AG04449 (cell line): Measurements from ENCODE around the gene SLITRK1.

Experiments used
- CTCF ChIA-PET: fragments of 350-600 bp; formaldehyde crosslinking; extraction: SDS; loops from one replicate; lab custom pipeline; 2021; ENCODE audit warnings: antibody characterized with exemption; lab: Yijun Ruan, JAX
- POLR2A ChIA-PET: fragments of 400-600, 350-600 bp; formaldehyde crosslinking; extraction: SDS; loops from one replicate; lab custom pipeline; 2020; ENCODE audit warnings: antibody characterized with exemption, inconsistent platforms; lab: Yijun Ruan, JAX
- DNase-seq: peaks from one replicate; pipeline ENCODE4 v3.0.0-alpha.2; 2010; ENCODE audit warnings: low read depth, low spot score
- H3K4me3 ChIP-seq: 2 replicates; pipeline ENCODE4 v1.5.1; 2011; ENCODE audit warnings: low read depth, mild to moderate bottlenecking, control low read depth, low read length
- CTCF ChIP-seq: IDR thresholded peaks from one replicate; pipeline ENCODE4 v1.5.1; 2011; ENCODE audit warnings: mild to moderate bottlenecking, moderate library complexity, low read length, control low read depth, inconsistent platforms; ENCODE audit not compliant: insufficient read depth; ENCODE audit errors: missing control alignments

The SLITRK1 gene

DNA sequence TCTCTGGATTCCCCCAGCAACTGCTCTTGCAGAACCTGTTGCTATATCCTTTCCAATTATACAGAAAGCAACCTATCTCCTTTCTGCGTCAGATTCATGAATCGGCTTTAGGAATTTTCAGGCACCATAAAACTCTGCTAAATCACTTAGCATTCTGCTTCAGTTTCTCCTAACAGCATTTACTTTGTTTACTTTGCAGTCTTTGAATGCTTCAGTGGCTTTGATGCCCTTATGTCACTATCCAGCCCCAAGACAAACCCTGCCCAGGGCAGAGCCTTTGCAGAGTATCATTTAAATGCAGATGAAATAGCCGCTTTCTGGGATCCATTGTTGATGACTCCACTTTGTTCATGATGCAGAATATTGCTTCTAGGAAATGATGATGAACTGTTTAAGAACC, 43.1 kb downstream of the SLITRK1 start:
- CTCF ChIA-PET, result no interaction called here
- no peak for TF ChIP-seq CTCF
- POLR2A ChIA-PET, result no interaction called here
- no peak for DNase-seq
- H3K4me3 ChIP-seq, result no peak overlapping the region

GRCh38 chr13:83831796-83832195, 50.5 kb downstream of the SLITRK1 start:
- POLR2A ChIA-PET, result no interaction called here
- no peak for DNase-seq
- H3K4me3 ChIP-seq, result no peak overlapping the region
- no peak for TF ChIP-seq CTCF
- CTCF ChIA-PET, result no interaction called here

DNA sequence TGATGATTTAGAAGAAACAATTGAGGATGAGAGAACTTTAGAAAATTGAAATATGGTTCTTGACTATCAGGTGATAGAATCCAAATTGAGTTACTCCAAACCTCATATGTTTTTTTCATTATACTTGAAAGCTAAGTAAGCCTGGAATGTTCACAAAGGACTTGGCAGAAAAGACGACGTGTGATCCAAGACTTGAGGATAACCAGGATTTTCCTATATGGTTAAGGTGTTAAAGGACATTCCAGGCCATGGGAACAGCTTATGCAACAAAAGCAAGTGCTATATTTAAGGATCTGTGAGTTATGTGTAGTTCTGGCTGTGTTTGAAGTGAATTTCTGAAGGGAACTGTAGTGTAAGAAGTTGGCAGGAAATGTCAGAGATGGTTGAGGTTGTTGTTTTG, 52.5 kb downstream of the SLITRK1 start:
- no peak for TF ChIP-seq CTCF
- no peak for DNase-seq
- CTCF ChIA-PET, result no interaction called here
- no peak overlapping the region for H3K4me3 ChIP-seq
- POLR2A ChIA-PET, result no interaction called here

DNA sequence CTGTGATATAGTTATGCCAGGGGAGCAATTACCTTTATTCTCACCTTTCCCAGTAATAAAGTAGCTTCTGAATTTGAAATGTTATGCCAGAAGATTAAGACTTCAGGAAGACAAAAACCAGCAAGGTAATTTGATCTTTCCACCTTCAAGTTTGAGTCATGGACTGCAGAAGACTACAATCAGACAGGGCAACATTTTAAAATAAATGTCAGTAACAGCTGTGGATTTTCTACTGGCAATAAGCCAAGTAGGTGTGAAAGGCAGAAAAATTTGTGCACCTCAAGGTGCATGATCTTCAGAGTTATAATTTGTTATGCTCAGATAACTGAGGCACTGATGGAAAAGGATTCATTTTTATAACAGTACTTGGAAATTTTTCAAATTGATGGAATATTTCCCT, 54.9 kb downstream of the SLITRK1 start:
- POLR2A ChIA-PET, result no interaction called here
- CTCF ChIA-PET, result no interaction called here
- no peak overlapping the region for H3K4me3 ChIP-seq
- DNase-seq, result no peak
- TF ChIP-seq CTCF, result no peak
